ENCODE measurements around the gene CR1L.

CR1L gene

GRCh38 chr1:207649865-207650580 is 5.1 kb downstream of the CR1L start (continued):
- TF ChIP-seq PRDM6 (tag by site-specific recombination; IDR thresholded peaks at IDR 0.05): peak; percentile 46; the same call in 1 of the 2 replicates
- TF ChIP-seq ZNF202 (tag by site-specific recombination; IDR thresholded peaks at IDR 0.05; ENCODE audit: borderline replicate concordance): no peak
- TF ChIP-seq ZNF169 (tag by site-specific recombination; IDR thresholded peaks at IDR 0.05): no peak
- TF ChIP-seq ZSCAN30 (tag by site-specific recombination; IDR thresholded peaks at IDR 0.05): no peak
- TF ChIP-seq, protein P1, sequence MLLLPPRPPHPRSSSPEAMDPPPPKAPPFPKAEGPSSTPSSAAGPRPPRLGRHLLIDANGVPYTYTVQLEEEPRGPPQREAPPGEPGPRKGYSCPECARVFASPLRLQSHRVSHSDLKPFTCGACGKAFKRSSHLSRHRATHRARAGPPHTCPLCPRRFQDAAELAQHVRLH (tag by site-specific recombination; IDR thresholded peaks at IDR 0.05): no peak
- no peak for TF ChIP-seq ZNF529 (tag by site-specific recombination; IDR thresholded peaks at IDR 0.05; ENCODE audit: insufficient replicate concordance)
- no peak for TF ChIP-seq ZNF660 (tag by site-specific recombination; IDR thresholded peaks at IDR 0.05)
- TF ChIP-seq ZNF175 (tag by site-specific recombination; IDR thresholded peaks at IDR 0.05): no peak
- TF ChIP-seq ZBTB17 (tag by site-specific recombination; IDR thresholded peaks at IDR 0.05): peak; percentile 68
- no peak for TF ChIP-seq ZNF585B (tag by site-specific recombination; IDR thresholded peaks at IDR 0.05)
- TF ChIP-seq BCL11A (tag by site-specific recombination; IDR thresholded peaks at IDR 0.05; ENCODE audit: low read depth): no peak
- TF ChIP-seq KLF17 (tag by site-specific recombination; IDR thresholded peaks at IDR 0.05): no peak
- TF ChIP-seq ZNF621 (tag by site-specific recombination; IDR thresholded peaks at IDR 0.05): no peak
- TF ChIP-seq ZNF10 (tag by site-specific recombination; IDR thresholded peaks at IDR 0.05): no peak
- TF ChIP-seq ZNF521 (tag by site-specific recombination; IDR thresholded peaks at IDR 0.05): no peak
- TF ChIP-seq, protein P2, sequence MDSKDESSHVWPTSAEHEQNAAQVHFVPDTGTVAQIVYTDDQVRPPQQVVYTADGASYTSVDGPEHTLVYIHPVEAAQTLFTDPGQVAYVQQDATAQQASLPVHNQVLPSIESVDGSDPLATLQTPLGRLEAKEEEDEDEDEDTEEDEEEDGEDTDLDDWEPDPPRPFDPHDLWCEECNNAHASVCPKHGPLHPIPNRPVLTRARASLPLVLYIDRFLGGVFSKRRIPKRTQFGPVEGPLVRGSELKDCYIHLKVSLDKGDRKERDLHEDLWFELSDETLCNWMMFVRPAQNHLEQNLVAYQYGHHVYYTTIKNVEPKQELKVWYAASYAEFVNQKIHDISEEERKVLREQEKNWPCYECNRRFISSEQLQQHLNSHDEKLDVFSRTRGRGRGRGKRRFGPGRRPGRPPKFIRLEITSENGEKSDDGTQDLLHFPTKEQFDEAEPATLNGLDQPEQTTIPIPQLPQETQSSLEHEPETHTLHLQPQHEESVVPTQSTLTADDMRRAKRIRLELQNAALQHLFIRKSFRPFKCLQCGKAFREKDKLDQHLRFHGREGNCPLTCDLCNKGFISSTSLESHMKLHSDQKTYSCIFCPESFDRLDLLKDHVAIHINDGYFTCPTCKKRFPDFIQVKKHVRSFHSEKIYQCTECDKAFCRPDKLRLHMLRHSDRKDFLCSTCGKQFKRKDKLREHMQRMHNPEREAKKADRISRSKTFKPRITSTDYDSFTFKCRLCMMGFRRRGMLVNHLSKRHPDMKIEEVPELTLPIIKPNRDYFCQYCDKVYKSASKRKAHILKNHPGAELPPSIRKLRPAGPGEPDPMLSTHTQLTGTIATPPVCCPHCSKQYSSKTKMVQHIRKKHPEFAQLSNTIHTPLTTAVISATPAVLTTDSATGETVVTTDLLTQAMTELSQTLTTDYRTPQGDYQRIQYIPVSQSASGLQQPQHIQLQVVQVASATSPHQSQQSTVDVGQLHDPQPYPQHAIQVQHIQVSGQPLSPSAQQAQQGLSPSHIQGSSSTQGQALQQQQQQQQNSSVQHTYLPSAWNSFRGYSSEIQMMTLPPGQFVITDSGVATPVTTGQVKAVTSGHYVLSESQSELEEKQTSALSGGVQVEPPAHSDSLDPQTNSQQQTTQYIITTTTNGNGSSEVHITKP (tag by site-specific recombination; IDR thresholded peaks at IDR 0.05): peak; percentile 87

GRCh38 chr1:207651583-207651982 is 6.7 kb downstream of the CR1L start:
- H3K4me1 ChIP-seq (ENCODE audit: control insufficient read depth, insufficient read depth, low read length): no peaks in the 10 kb centered on the region
- ChIA-PET CTCF (interaction anchor here (0.6 to 1.8 kb wide), 3 partner anchors 47 to 201 kb away, joined by 3 to 8 read pairs (median 3); no protein-coding TSS in a partner anchor), POLR2A (no interaction called here)
- H3K36me3 ChIP-seq (ENCODE audit: control insufficient read depth in 2 of 2, insufficient read depth in 1 of 2, low read length in 2 of 2): no peaks in the 10 kb centered on the region
- no peak overlapping the region for H3K4me3 ChIP-seq (ENCODE audit: low read depth, low read length)
- no peaks in the 10 kb centered on the region for H3K9me3 ChIP-seq (ENCODE audit: control insufficient read depth, insufficient read depth, low read depth, low read length)
- no peak overlapping the region for H3K27ac ChIP-seq (ENCODE audit: extremely low read depth, low read depth, low read length)
- peak; percentile 74; the same call in 1 of the 2 replicates for TF ChIP-seq OSR2 (tag by site-specific recombination; IDR thresholded peaks at IDR 0.05)
- peak; percentile 34 for TF ChIP-seq ZNF335 (tag by site-specific recombination; conservative IDR thresholded peaks at IDR 0.05)
- TF ChIP-seq, protein P3, sequence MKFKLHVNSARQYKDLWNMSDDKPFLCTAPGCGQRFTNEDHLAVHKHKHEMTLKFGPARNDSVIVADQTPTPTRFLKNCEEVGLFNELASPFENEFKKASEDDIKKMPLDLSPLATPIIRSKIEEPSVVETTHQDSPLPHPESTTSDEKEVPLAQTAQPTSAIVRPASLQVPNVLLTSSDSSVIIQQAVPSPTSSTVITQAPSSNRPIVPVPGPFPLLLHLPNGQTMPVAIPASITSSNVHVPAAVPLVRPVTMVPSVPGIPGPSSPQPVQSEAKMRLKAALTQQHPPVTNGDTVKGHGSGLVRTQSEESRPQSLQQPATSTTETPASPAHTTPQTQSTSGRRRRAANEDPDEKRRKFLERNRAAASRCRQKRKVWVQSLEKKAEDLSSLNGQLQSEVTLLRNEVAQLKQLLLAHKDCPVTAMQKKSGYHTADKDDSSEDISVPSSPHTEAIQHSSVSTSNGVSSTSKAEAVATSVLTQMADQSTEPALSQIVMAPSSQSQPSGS (tag by site-specific recombination; IDR thresholded peaks at IDR 0.05; ENCODE audit: low read depth): 0 out of 2 replicates have a peak, but pooled peaks have one; percentile 20
- no peak for TF ChIP-seq ZEB2 (tag by site-specific recombination; IDR thresholded peaks at IDR 0.05)
- no peak for TF ChIP-seq ZNF350 (tag by site-specific recombination; IDR thresholded peaks at IDR 0.05)
- TF ChIP-seq ZNF140 (tag by site-specific recombination; IDR thresholded peaks at IDR 0.05): no peak
- TF ChIP-seq ZNF518A (tag by site-specific recombination; conservative IDR thresholded peaks at IDR 0.05; ENCODE audit: low read depth): 0 out of 2 replicates have a peak, but pooled peaks have one; percentile 24
